ENCODE results near the gene MARCHF10. TPM values are rescaled to one million over a fixed set of nuclear protein-coding genes. Genes with fewer than 3 reads are reported as not detected.

MARCHF10 gene
- total RNA-seq, 1 experiment from 2014 or later, result not detected

- Histone ChIP-seq H3K27me3 (ENCODE audit: insufficient read depth, low read length) (no peaks in the 10 kb centered on the region), H3K4me1 (ENCODE audit: control insufficient read depth in 1 of 2, insufficient read depth in 2 of 2, low read length in 2 of 2) (peaks cover 3 to 13% of the 10 kb centered on the region in 2 experiments; a peak in 3 of 4 replicates), H3K27ac (ENCODE audit: low read depth, low read length) (no peak overlapping the region), H3K9me2 (ENCODE audit: insufficient read depth) (no peaks in the 10 kb centered on the region), H4K20me1 (ENCODE audit: insufficient read depth) (no peaks in the 10 kb centered on the region), H3K36me3 (ENCODE audit: control insufficient read depth in 1 of 2, insufficient read depth in 2 of 2, low read length in 2 of 2) (no peaks in the 10 kb centered on the region), H3K79me2 (ENCODE audit: insufficient read depth, low read length) (no peaks in the 10 kb centered on the region), H2AFZ (ENCODE audit: low read depth, low read length, poor library complexity, severe bottlenecking) (no peak overlapping the region), H3K4me2 (ENCODE audit: low read length) (no peak overlapping the region), H3K9ac (ENCODE audit: low read length) (no peak overlapping the region), H3K4me3 (replicated peaks in 1 of 2; ENCODE audit: low read depth in 1 of 2, low read length in 2 of 2) (no peak overlapping the region), H3K9me3 (ENCODE audit: control insufficient read depth in 1 of 2, insufficient read depth in 1 of 2, low read depth in 1 of 2, low read length in 2 of 2) (no peaks in the 10 kb centered on the region)
- ChIA-PET CTCF (no interaction called here), POLR2A (no interaction called here), RAD21 (ENCODE audit: low non-redundant PET in 1 of 2, low total read pairs in 2 of 2, uncharacterized antibody in 2 of 2, unreplicated experiment in 2 of 2) (no interaction called here)
- no peak for ATAC-seq
- intact Hi-C loops (cut with micrococcal nuclease), result no loop called here
- no TSS peak for BruUV-seq (replicated peaks)
- TF ChIP-seq JUND (IDR thresholded peaks at IDR 0.05), result no peak
- TF ChIP-seq EZH2 (IDR thresholded peaks at IDR 0.05), result no peak
- TF ChIP-seq, protein P1, sequence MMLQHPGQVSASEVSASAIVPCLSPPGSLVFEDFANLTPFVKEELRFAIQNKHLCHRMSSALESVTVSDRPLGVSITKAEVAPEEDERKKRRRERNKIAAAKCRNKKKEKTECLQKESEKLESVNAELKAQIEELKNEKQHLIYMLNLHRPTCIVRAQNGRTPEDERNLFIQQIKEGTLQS (IDR thresholded peaks at IDR 0.05), result no peak
- no peak for TF ChIP-seq CBX3 (IDR thresholded peaks at IDR 0.05; ENCODE audit: low read depth)
- TF ChIP-seq, protein P2, sequence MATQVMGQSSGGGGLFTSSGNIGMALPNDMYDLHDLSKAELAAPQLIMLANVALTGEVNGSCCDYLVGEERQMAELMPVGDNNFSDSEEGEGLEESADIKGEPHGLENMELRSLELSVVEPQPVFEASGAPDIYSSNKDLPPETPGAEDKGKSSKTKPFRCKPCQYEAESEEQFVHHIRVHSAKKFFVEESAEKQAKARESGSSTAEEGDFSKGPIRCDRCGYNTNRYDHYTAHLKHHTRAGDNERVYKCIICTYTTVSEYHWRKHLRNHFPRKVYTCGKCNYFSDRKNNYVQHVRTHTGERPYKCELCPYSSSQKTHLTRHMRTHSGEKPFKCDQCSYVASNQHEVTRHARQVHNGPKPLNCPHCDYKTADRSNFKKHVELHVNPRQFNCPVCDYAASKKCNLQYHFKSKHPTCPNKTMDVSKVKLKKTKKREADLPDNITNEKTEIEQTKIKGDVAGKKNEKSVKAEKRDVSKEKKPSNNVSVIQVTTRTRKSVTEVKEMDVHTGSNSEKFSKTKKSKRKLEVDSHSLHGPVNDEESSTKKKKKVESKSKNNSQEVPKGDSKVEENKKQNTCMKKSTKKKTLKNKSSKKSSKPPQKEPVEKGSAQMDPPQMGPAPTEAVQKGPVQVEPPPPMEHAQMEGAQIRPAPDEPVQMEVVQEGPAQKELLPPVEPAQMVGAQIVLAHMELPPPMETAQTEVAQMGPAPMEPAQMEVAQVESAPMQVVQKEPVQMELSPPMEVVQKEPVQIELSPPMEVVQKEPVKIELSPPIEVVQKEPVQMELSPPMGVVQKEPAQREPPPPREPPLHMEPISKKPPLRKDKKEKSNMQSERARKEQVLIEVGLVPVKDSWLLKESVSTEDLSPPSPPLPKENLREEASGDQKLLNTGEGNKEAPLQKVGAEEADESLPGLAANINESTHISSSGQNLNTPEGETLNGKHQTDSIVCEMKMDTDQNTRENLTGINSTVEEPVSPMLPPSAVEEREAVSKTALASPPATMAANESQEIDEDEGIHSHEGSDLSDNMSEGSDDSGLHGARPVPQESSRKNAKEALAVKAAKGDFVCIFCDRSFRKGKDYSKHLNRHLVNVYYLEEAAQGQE (IDR thresholded peaks at IDR 0.05; ENCODE audit: low read depth), result no peak
- no peak for TF ChIP-seq CTCF (IDR thresholded peaks at IDR 0.05 in 2 of 3, conservative IDR thresholded peaks at IDR 0.05 in 1 of 3; ENCODE audit: borderline replicate concordance in 1 of 3, insufficient read depth in 1 of 3, low read depth in 2 of 3, low read length in 2 of 3)
- TF ChIP-seq SIN3A (IDR thresholded peaks at IDR 0.05; ENCODE audit: low read depth), result no peak
- no peak for TF ChIP-seq ELF1 (IDR thresholded peaks at IDR 0.05; ENCODE audit: borderline replicate concordance, low read depth)
- TF ChIP-seq FOSL1 (IDR thresholded peaks at IDR 0.05; ENCODE audit: low read depth), result no peak
- TF ChIP-seq POLR2A (IDR thresholded peaks at IDR 0.05; ENCODE audit: borderline replicate concordance, extremely low read depth, insufficient read depth, insufficient read length), result no peak
- TF ChIP-seq YY1 (IDR thresholded peaks at IDR 0.05; ENCODE audit: extremely low read depth, insufficient replicate concordance, low read depth, low read length), result no peak
- no peak for TF ChIP-seq CEBPB (IDR thresholded peaks at IDR 0.05; ENCODE audit: low read depth)
- TF ChIP-seq RAD21 (IDR thresholded peaks at IDR 0.05; ENCODE audit: low read depth), result no peak
- no peak for DNase-seq (ENCODE audit: low read depth, low spot score)
Observed at GRCh38 chr17:62809656-62810055, 1.5 kb upstream of the MARCHF10 start.
